Fibroblast of lung (primary cell): ENCODE results near the gene PTPRM.

Experiments used
- CTCF ChIP-seq, 2 donors: IDR thresholded peaks in 1 of 2; conservative IDR thresholded peaks in 1 of 2; 1 replicate in 1 of 2; 2 replicates in 1 of 2; pipeline ENCODE4 v1.5.1; 2011 to 2012; ENCODE audit warnings: low read length in 2 of 2, control low read depth in 1 of 2, inconsistent platforms in 1 of 2, low read depth in 1 of 2, mild to moderate bottlenecking in 1 of 2
- EZH2 ChIP-seq: IDR thresholded peaks from 2 replicates; pipeline ENCODE4 v1.5.1; 2012; ENCODE audit warnings: low read length, control low read depth, mild to moderate bottlenecking; ENCODE audit errors: missing control alignments

GRCh38 chr18:7821784-7822183 lies 254.7 kb downstream of the PTPRM start:
- TF ChIP-seq CTCF (conservative IDR thresholded peaks at IDR 0.05 in 1 of 2, IDR thresholded peaks at IDR 0.05 in 1 of 2; ENCODE audit: low read depth in 1 of 2, low read length in 2 of 2) (no peak), EZH2 (no peak)
